Cardiac septum (tissue), 1 donor: Measurements from ENCODE around the gene C22orf31. TPM values are rescaled to one million over a fixed set of nuclear protein-coding genes. Genes with fewer than 3 reads are reported as not detected.
A peak's percentile ranks its signal among the peaks of the same experiment; 100 is the strongest.

Experiments used
- DNase-seq: peaks from one replicate; pipeline ENCODE4 v3.0.0-alpha.2; 2020; ENCODE audit warnings: low spot score
- intact Hi-C: fragments of 100-400 bp; cut with DNase I; formaldehyde crosslinking; loops from one replicate; pipeline ENCODE4 v1.14.0; 2022
- total RNA-seq: library from RNA; stranded (reverse); fragmentation: NEBNext Ultra II Directional; extraction: Animal tissue kit (Norgen Biotek cat#: 25700); gene quantifications from one replicate; pipeline ENCODE4 v1.2.1, GENCODE V29; 2021
- donor health status: DM: no; HTN: no; CAD: no.

The C22orf31 gene
- total RNA-seq, 1 donor from 2014 or later = not detected

GRCh38 chr22:29082826-29083545 lies 21.4 kb upstream of the C22orf31 start:
- no peak for DNase-seq
- intact Hi-C loops = no loop called here

GRCh38 chr22:29081517-29082236 lies 20.0 kb upstream of the C22orf31 start:
- intact Hi-C loops = no loop called here
- DNase-seq = no peak

DNA sequence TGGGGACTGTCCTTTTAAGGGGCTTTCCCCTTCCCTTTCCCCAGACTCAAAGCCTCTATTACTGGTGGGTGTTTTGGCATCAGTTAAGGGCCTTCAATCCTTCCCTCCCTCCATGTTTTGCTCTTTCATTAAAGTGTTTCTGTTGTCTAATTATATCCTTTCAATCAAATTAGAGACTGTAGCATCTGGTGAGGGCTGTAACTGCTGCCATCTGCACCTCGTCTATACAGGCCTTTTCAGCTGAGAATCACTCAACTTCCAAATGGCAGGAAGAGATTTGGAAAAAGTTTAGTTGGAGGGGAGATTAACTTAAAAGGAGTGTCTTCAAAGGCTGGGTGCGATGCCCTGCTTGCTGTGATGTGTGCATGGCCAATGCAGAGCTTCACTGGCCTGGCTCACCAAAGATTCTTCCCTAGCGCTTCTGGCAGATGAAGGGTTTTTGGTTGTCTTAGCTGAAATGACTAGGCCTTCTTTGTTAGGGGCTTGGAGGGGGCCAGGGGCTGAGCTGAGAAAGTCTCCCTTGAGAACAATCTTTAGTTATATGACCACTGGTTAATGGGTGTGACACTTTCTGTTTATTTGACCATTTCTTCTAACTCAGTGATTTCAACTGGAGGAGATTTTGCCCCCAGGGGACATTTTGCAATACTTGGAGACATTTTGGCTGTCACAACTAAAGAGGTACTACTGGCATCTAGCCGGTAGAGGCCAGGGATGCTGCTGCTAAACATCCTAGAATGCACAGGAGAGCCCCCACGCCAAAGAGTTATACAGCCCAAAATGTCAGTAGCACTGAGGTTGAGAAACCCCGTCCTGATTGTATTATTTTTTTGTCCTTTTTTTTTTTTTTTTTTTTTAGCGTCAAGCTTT lies 18.7 kb upstream of the C22orf31 start:
- intact Hi-C loops = no loop called here
- no peak for DNase-seq

DNA sequence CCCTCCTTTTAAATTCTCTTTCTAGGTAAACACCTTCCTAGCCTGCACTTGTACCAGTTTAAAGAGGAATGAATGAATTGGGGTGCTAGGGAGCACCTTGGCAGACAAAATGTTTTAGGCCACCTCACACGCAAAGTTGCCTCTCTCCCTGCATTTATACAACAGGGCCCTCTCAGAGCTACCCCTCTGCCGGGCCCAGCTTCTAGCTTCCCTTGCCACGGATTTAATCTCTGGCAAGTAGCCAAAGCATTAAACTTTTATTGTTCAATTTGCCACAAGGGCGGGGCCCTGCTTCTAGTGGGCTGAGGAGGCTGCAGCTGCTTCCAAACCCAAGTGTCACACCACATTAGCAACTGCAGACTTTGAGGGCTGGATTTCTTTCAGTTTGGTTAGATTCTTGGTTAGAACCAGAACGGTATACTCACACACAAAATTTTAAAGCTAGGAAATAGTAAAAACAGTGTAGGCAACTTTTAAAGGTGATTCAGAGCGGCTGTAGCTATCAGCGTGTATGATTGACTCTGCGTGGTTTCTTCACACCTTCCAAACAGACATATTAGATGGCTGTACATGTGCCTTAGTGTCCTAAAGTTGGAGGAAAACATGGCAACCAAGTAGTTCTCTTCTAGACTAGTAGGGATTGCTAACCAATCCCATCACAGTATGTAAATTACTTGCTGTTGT lies 17.7 kb upstream of the C22orf31 start:
- intact Hi-C loops = no loop called here
- DNase-seq = no peak

GRCh38 chr22:29078869-29079207 lies 17.2 kb upstream of the C22orf31 start:
- DNase-seq = no peak
- intact Hi-C loops = no loop called here

- DNase-seq = no peak
- intact Hi-C loops = no loop called here
These were observed 16.6 kb upstream of the C22orf31 start for GRCh38 chr22:29078036-29078868.

GRCh38 chr22:29074276-29074772 lies 12.7 kb upstream of the C22orf31 start:
- no peak for DNase-seq
- intact Hi-C loops = loop anchor here (5.0 kb wide), 1 partner anchor 78 kb away; no protein-coding TSS in a partner anchor

DNA sequence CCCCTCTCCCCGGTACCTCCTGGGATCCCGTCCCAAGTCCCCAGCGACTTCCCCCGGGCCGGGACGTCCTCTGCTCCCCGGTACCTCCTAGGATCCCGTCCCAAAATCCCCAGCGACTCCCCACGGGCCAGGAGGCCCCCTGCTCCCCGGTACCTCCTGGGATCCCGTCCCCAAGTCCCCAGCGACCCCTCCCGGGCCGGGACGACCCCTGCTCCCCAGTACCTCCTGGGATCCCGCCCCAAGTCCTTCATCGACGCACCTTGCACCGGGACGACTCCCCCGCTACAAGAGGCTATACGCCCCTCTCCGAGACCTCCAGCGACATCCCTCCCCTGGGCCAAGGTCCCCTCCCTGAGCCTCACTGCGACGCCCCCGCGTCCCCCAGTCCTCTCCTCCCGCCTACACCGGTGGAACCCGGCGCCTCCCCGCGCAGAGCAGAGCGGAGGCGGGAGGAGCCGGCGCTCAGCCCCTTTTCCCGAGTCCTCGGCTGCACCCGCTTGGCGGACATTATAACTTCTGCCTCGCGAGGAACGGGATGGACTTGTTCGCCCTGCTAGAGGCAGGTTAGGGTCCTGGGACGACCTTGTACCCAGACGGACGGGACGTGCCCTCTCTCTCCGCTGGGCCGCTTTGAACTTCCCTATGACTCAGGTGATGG lies 12.1 kb upstream of the C22orf31 start:
- peak; percentile 84 for DNase-seq
- intact Hi-C loops = loop anchor here (5.0 kb wide), 1 partner anchor 79 kb away; no protein-coding TSS in a partner anchor

DNA sequence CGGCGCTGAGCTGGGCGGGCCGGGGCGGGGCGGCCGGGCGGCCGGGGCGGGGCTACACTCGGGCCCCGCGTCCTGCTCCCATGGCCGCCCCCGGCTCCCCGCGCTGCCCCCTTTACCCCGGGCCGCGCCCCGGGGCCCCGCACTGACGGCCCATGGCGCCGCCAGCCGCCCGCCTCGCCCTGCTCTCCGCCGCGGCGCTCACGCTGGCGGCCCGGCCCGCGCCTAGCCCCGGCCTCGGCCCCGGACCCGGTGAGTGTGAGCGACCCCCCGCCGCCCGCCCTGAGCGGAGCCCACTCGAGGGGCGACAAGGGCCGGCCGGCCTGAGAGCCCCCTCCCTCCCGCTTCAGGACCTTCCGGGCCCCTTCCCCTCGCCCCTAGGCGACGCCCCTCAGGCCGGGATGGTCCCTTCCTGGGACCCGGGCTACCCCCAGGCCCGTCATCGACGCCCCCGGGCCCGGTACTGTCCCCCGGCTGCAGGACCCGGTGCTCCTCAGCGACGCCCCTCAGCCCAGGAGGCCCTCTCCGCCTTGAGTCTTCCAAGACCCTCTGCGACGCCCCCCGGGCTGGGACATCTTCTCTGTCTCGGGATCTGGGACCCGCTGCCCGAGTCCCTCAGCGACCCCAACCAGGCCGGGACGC lies 11.5 kb upstream of the C22orf31 start, which contains the start of gene KREMEN1:
Gene KREMEN1, plus strand, starts transcription at position 57 of the 639 bp plus-strand sequence. Its CDS starts 96 bp downstream, at position 153.
- intact Hi-C loops = loop anchor here (5.0 kb wide), 1 partner anchor 79 kb away; no protein-coding TSS in a partner anchor

GRCh38 chr22:29072193-29072978 lies 10.8 kb upstream of the C22orf31 start:
- DNase-seq = peak; percentile 95
- intact Hi-C loops = loop anchor here (5.0 kb wide), 1 partner anchor 80 kb away; no protein-coding TSS in a partner anchor

More for the DNA sequence above, 11.5 kb upstream of the C22orf31 start, which contains the start of gene KREMEN1:
- DNase-seq = no peak

DNA sequence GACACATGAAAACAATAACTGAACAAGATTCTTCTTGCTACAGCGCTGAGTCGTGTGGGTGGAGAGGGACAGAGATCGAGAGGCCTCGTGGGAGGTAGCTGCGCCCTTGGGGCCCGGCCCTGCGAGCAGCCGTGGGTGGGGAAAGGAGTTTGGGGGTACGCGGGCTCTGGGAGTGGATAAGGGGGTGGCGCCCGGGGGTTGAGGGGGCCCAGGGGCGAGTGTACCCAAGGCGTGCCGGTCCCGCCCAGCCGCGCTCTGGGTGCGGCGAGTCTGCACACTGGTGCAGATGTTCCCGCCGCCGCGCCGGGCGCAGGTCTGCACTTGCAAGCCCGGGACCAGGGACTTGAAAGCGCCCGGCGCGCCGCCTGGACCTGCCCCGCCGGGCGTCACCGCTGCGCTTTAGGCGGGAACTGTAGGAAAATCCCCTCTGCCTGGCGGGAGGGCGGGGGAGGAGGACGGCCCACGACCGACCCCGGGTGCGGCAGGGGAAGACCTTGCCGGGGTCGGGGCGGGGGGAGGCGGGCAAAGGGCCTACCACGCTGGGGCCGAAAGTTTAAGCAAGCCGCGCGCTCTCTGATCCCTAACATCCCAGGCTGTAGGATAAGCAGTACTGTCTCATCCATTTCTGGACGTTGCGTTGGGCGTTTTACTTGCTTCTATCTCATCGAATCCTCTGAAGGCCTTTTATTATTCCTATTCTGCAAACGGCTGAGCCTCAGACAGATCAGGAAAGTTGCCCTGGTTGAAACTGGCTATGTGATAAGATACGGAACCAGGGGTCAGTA lies 9.8 kb upstream of the C22orf31 start:
- intact Hi-C loops = loop anchor here (5.0 kb wide), 1 partner anchor 81 kb away; no protein-coding TSS in a partner anchor
- DNase-seq = no peak

- intact Hi-C loops = loop anchor here (5.0 kb wide), 1 partner anchor 82 kb away; no protein-coding TSS in a partner anchor
- no peak for DNase-seq
These were observed 8.9 kb upstream of the C22orf31 start for GRCh38 chr22:29070490-29070889.

DNA sequence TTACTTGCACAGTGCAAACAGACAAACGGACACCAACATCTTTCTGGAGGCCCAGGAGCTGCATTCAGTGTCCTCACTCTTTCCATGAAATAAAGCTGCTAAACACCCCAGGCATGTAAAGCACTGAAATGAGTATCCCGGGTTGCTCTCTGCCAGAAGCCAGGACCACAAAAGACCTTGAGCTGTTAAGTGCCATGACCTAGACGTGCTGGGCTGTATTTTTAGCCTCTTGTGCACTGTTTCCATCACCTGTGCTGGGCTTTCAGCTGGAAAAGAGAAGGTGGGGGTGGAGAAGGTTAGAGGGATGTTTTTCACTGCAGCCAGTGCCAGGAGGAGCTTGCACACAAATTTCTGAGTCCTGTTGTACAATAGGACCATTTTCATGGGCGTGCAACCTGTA lies 7.8 kb upstream of the C22orf31 start:
- intact Hi-C loops = no loop called here

GRCh38 chr22:29065468-29066190 lies 4.0 kb upstream of the C22orf31 start:
- intact Hi-C loops = no loop called here
- no peak for DNase-seq

More for the DNA sequence above, 7.8 kb upstream of the C22orf31 start:
- DNase-seq = no peak

- intact Hi-C loops = no loop called here
- no peak for DNase-seq
These were observed 723 bp upstream of the C22orf31 start for GRCh38 chr22:29062286-29062821.
